ENCODE measurements around the gene ANK2.
A peak's percentile ranks its signal among the peaks of the same experiment; 100 is the strongest.

Gene ANK2

GRCh38 chr4:113189546-113189945, 140.1 kb downstream of the ANK2 start:
- no peak overlapping the region for H3K4me3 ChIP-seq (ENCODE audit: low read depth, low read length)
- no peak for DNase-seq (ENCODE audit: low read depth)
- TF ChIP-seq CTCF (conservative IDR thresholded peaks at IDR 0.05; ENCODE audit: low read depth, low read length), result no peak

- DNase-seq (ENCODE audit: low read depth), result no peak
- no peak overlapping the region for H3K4me3 ChIP-seq (ENCODE audit: low read depth, low read length)
- no peak for TF ChIP-seq CTCF (conservative IDR thresholded peaks at IDR 0.05; ENCODE audit: low read depth, low read length)
Measured at GRCh38 chr4:113209153-113209552, 159.7 kb downstream of the ANK2 start.

GRCh38 chr4:113209652-113210320, 160.3 kb downstream of the ANK2 start:
- no peak for TF ChIP-seq CTCF (conservative IDR thresholded peaks at IDR 0.05; ENCODE audit: low read depth, low read length)
- H3K4me3 ChIP-seq (ENCODE audit: low read depth, low read length), result no peak overlapping the region
- DNase-seq (ENCODE audit: low read depth), result peak; percentile 13

GRCh38 chr4:113212613-113213012, 163.2 kb downstream of the ANK2 start:
- no peak for TF ChIP-seq CTCF (conservative IDR thresholded peaks at IDR 0.05; ENCODE audit: low read depth, low read length)
- no peak for DNase-seq (ENCODE audit: low read depth)

GRCh38 chr4:113221990-113222389, 172.5 kb downstream of the ANK2 start:
- DNase-seq (ENCODE audit: low read depth), result peak; percentile 9
- no peak for TF ChIP-seq CTCF (conservative IDR thresholded peaks at IDR 0.05; ENCODE audit: low read depth, low read length)

More at GRCh38 chr4:113212613-113213012, 163.2 kb downstream of the ANK2 start:
- no peak overlapping the region for H3K4me3 ChIP-seq (ENCODE audit: low read depth, low read length)

GRCh38 chr4:113222471-113222870, 173.0 kb downstream of the ANK2 start:
- H3K4me3 ChIP-seq (ENCODE audit: low read depth, low read length), result no peak overlapping the region
- DNase-seq (ENCODE audit: low read depth), result no peak
- TF ChIP-seq CTCF (conservative IDR thresholded peaks at IDR 0.05; ENCODE audit: low read depth, low read length), result no peak

More at GRCh38 chr4:113221990-113222389, 172.5 kb downstream of the ANK2 start:
- H3K4me3 ChIP-seq (ENCODE audit: low read depth, low read length), result no peak overlapping the region

GRCh38 chr4:113223001-113223400, 173.5 kb downstream of the ANK2 start:
- TF ChIP-seq CTCF (conservative IDR thresholded peaks at IDR 0.05; ENCODE audit: low read depth, low read length), result no peak
- H3K4me3 ChIP-seq (ENCODE audit: low read depth, low read length), result no peak overlapping the region
- no peak for DNase-seq (ENCODE audit: low read depth)
